Central memory CD8-positive, alpha-beta T cell (primary cell): ENCODE measurements around the gene STIMATE.
A peak's percentile ranks its signal among the peaks of the same experiment; 100 is the strongest.

ENCODE experiments used
- ATAC-seq: fragments of 150-1000 bp; cut with Tn5 transposase; replicated peaks from 2 replicates; pipeline ENCODE4 v1.10.0; 2022; ENCODE audit warnings: mild to moderate bottlenecking, moderate FRiP score, moderate number of reproducible peaks; ENCODE audit not compliant: poor library complexity, severe bottlenecking; ENCODE audit errors: extremely low read depth
- DNase-seq, 2 donors: peaks; one replicate each; pipeline ENCODE4 v3.0.0; 2021; ENCODE audit warnings: low spot score in 2 of 2
- H3K27ac Mint-ChIP-seq: one replicate; pipeline ENCODE4 v1.8.0; 2022; ENCODE audit warnings: low read depth, mild to moderate bottlenecking, moderate library complexity, mixed read lengths
- H3K27me3 Mint-ChIP-seq: one replicate; pipeline ENCODE4 v1.8.0; 2022; ENCODE audit warnings: mixed read lengths
- H3K36me3 Mint-ChIP-seq: one replicate; pipeline ENCODE4 v1.8.0; 2022; ENCODE audit warnings: mild to moderate bottlenecking, moderate library complexity, mixed read lengths; ENCODE audit not compliant: insufficient read depth
- H3K4me1 Mint-ChIP-seq: one replicate; pipeline ENCODE4 v1.8.0; 2022; ENCODE audit warnings: mixed read lengths
- H3K4me3 Mint-ChIP-seq: one replicate; pipeline ENCODE4 v1.8.0; 2022; ENCODE audit warnings: mild to moderate bottlenecking, moderate library complexity, mixed read lengths
- H3K9me3 Mint-ChIP-seq: one replicate; pipeline ENCODE4 v1.8.0; 2022; ENCODE audit warnings: mixed read lengths

STIMATE gene

DNA sequence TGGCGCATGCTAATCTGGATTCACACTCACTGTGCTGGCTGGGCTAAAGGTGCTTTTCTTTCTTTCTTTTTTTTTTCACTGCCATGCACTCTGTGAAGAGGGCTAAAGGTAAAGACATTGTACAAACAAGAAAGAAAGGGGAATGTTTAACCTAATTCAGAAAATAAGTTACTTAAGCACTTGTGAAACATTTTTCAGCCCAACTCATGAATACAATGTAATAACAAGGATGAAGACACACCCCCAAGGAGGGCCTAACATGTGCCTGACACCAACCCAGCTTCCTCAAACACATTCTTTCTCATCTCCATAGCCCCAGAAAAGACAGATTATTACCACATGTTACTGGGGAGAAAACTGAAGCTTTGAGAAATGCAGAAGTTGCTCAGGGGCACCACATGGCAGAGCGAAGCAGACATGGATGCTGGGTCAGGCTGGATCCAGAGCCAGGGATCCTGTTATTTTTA lies 5.7 kb downstream of the STIMATE start:
- ATAC-seq (no peak), DNase-seq (no peak)
- no peaks in the 10 kb centered on the region for H3K9me3 Mint-ChIP-seq
- H3K27ac Mint-ChIP-seq: peak overlapping the region; percentile 65
- H3K36me3 Mint-ChIP-seq: peaks cover 3% of the 10 kb centered on the region
- no peaks in the 10 kb centered on the region for H3K27me3 Mint-ChIP-seq
- H3K4me1 Mint-ChIP-seq: peaks cover 76% of the 10 kb centered on the region
- H3K4me3 Mint-ChIP-seq: peak overlapping the region; percentile 31

DNA sequence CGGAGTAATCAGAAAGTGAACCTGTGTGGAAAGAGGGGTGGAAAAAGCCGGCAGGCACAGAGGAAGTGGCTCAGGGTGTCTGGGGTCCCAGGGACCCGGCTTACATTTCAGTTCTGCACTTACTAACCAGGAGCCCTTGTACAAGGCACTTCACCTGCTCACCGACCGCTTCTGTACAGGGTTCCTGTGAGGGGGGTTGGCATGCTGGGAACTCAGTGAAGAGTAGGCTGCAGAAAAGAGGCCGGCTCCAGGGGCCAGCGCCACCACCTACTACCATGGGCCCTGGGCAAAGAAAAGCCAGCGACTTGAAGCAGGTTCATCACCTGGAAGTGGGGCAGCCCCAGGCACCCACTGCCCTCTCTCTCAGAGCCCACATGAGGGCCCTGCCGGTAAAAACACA lies 6.2 kb downstream of the STIMATE start:
- DNase-seq (no peak), ATAC-seq (peak; percentile 13)
- H3K36me3 Mint-ChIP-seq: peaks cover 3% of the 10 kb centered on the region
- peak overlapping the region; percentile 31 for H3K4me3 Mint-ChIP-seq
- H3K9me3 Mint-ChIP-seq: no peaks in the 10 kb centered on the region
- no peaks in the 10 kb centered on the region for H3K27me3 Mint-ChIP-seq
- peak overlapping the region; percentile 65 for H3K27ac Mint-ChIP-seq
- H3K4me1 Mint-ChIP-seq: peaks cover 71% of the 10 kb centered on the region

DNA sequence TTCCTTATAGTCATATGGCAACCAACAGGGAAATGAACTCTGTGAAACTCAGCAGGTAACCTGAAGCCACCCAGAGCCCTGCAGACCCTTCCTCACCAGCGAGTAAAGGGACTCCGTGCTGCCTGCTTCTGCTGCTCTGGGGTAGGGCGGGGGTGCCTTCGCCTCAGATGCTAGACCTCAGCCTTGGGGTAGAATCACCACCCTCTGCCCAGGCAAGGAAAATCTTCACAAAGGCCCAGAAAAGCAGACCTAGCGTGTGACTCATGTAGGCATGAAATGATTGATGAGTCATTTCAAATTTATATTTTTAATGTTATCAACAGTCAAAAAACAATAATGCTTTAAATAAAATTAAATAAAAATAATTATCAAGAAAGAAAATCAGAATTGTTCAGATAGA lies 6.6 kb downstream of the STIMATE start:
- Mint-ChIP-seq H3K36me3 (peaks cover 3% of the 10 kb centered on the region), H3K9me3 (no peaks in the 10 kb centered on the region), H3K27ac (peak overlapping the region; percentile 65), H3K27me3 (no peaks in the 10 kb centered on the region), H3K4me1 (peaks cover 67% of the 10 kb centered on the region), H3K4me3 (peak overlapping the region; percentile 31)
- no peak for DNase-seq
- no peak for ATAC-seq

DNA sequence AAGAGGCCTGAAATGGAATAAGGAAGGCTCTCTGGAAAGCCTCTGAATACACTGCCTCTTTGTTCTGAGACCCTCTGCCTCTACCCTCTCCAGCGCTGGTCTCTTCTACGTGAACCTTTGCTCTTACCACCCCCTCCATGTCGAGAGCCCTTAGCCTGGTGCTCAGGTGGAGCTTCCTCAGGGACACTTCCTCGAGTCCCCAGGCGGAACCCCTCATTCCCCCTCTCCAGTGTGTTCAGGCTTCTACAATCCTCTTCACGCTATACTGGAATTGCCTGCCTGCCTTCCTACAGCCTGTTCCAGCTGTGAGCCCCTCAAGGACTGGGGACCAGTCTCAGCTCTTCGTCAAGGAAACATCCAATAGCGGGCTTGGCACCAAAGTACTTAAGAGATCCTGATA lies 7.4 kb downstream of the STIMATE start:
- H3K36me3 Mint-ChIP-seq: peaks cover 3% of the 10 kb centered on the region
- no peak overlapping the region for H3K4me3 Mint-ChIP-seq
- no peaks in the 10 kb centered on the region for H3K9me3 Mint-ChIP-seq
- H3K27me3 Mint-ChIP-seq: no peaks in the 10 kb centered on the region
- H3K4me1 Mint-ChIP-seq: peaks cover 58% of the 10 kb centered on the region
- peak overlapping the region; percentile 14 for H3K27ac Mint-ChIP-seq
- ATAC-seq (no peak), DNase-seq (no peak)

DNA sequence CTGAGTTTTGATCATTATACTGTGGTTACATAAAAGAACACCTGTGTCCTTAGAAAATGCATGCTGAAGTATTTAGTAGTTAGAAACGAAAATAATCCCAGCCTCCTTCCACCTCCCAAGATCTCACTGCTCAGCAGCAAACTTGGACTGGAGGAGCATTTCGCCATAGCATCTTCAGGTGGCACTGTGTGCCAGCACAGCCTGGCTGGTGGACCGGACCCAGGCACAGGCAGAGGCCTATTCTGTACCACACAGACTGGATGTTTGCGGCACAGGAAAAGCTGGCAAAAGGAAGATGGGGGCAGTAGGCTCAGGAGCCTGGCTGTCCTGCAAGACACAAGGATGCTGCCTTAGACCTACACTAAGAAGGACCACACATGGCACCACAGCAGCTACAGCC lies 10.2 kb downstream of the STIMATE start:
- no peaks in the 10 kb centered on the region for H3K27me3 Mint-ChIP-seq
- H3K4me1 Mint-ChIP-seq: peaks cover 50% of the 10 kb centered on the region
- no peaks in the 10 kb centered on the region for H3K36me3 Mint-ChIP-seq
- DNase-seq: no peak
- no peaks in the 10 kb centered on the region for H3K9me3 Mint-ChIP-seq
- ATAC-seq: no peak
- H3K27ac Mint-ChIP-seq: no peak overlapping the region
- no peak overlapping the region for H3K4me3 Mint-ChIP-seq

DNA sequence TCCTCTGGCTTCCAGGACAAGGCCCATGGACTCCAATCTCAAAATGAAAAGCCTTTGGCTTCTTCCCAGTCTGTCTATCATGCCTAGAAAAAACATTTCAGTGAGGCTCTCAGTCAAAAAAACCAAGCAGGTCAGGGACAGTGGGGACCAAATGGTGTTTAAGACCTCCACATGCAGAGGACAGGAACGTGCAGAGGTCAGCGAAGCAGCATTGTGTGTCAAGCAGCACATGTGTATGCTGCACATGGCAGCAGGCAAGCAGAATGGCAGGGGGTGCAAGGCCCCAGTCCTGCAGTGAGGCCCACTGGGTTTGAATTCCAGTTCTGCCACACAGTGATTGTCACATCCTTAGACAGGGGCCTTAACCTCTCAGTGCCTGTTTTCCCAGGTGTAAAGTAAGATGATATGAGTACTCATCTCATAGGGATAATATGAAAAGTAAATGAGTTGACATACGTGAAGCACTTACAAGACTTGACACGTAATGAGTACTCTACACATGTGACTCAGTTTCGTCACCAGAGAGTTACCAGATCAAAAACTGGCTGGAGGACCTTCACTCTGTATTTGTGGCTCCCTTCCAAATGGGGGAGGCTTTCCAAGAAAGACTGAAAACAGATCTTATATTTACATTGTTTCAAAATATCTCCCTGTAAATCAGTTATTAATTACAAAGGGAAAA lies 11.2 kb downstream of the STIMATE start:
- no peak for DNase-seq
- Mint-ChIP-seq H3K4me1 (peaks cover 48% of the 10 kb centered on the region), H3K36me3 (no peaks in the 10 kb centered on the region), H3K9me3 (no peaks in the 10 kb centered on the region), H3K27ac (no peak overlapping the region), H3K27me3 (no peaks in the 10 kb centered on the region), H3K4me3 (no peak overlapping the region)
- no peak for ATAC-seq

DNA sequence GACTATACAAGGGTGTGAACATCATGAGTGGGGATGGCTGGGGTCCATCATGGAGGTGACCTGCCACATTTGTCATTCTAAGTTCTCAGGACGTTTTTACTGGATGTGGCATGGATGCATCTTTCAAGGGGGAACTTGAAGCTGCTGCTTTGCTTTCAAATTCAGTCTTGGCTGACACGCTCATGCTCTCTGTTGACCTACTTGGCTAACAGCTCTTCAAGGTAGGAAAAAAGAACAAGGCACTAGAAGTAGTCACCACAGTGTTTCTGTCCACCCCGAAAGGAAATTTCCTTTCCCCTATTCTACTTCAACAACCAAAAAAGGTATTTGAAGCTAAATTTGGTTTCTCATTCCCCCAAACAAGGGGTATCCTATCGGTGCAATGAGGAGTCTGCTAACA lies 15.0 kb downstream of the STIMATE start:
- H3K27me3 Mint-ChIP-seq: no peaks in the 10 kb centered on the region
- peaks cover 39% of the 10 kb centered on the region for H3K4me1 Mint-ChIP-seq
- ATAC-seq (no peak), DNase-seq (no peak)
- no peak overlapping the region for H3K27ac Mint-ChIP-seq
- peaks cover 3% of the 10 kb centered on the region for H3K36me3 Mint-ChIP-seq
- H3K9me3 Mint-ChIP-seq: no peaks in the 10 kb centered on the region
- H3K4me3 Mint-ChIP-seq: no peak overlapping the region

DNA sequence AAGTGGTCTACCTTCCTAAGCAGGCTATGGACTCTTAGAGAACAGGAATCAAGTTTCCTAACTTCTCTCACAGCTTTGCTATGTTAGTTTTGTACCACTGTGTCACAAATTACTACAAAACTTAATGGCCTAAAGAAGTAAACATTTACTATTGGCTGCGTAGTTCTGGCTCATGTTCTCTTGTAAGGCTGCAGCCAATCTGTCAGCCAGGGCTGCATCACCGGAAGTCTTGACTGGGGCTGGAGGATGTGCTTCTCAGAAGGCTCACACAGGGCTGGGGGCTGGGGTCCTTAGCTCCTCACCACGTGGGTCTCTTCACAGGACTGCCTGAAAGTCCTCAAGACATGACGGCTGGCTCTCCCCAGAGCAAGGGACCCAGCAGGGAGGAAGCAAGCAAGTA lies 15.5 kb downstream of the STIMATE start:
- Mint-ChIP-seq H3K27ac (no peak overlapping the region), H3K4me3 (no peak overlapping the region), H3K4me1 (peaks cover 39% of the 10 kb centered on the region), H3K27me3 (no peaks in the 10 kb centered on the region), H3K36me3 (peaks cover 3% of the 10 kb centered on the region), H3K9me3 (no peaks in the 10 kb centered on the region)
- no peak for DNase-seq
- ATAC-seq: no peak

DNA sequence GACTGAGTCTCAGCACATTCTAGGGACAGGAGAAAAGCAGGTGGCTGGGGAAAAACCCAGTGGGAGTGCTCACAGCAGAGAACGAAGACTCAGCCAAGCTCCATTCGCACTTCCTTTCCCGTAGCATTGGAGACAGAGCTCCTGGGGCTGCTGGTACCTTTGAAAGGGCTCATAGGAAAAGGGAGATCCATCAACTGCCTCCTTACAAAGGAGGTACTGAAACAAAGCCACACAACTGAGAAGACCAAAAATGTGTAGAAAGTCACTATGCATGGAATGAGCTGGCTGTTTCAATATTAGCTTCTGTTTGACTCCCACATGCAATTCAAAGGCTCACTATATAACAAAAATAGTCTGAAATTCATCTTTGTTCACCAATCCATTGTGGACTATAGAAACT lies 16.9 kb downstream of the STIMATE start:
- ATAC-seq (no peak), DNase-seq (no peak)
- H3K27me3 Mint-ChIP-seq: no peaks in the 10 kb centered on the region
- H3K9me3 Mint-ChIP-seq: no peaks in the 10 kb centered on the region
- peaks cover 51% of the 10 kb centered on the region for H3K4me1 Mint-ChIP-seq
- peaks cover 3% of the 10 kb centered on the region for H3K36me3 Mint-ChIP-seq
- no peak overlapping the region for H3K4me3 Mint-ChIP-seq
- H3K27ac Mint-ChIP-seq: peak overlapping the region; percentile 22

DNA sequence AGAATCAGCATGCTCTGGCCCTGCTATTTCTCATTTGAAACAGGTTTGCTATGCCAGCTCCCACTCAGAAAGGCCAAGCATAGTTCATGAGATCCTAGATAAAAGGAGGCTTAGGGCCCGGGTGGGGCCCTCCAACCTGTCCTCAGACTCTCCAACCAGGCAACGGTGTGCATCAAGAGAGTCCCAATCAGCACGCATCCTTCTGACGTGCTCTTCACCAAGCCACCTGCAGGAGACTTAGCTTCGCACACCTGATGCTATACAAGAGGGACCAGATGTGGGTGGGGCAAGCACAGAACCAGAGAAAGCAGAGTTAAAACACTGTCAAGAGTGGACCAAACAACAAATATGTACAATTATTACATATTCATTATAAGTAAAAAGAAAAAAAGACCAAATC lies 17.3 kb downstream of the STIMATE start:
- Mint-ChIP-seq H3K4me3 (no peak overlapping the region), H3K4me1 (peaks cover 55% of the 10 kb centered on the region), H3K9me3 (no peaks in the 10 kb centered on the region), H3K27me3 (no peaks in the 10 kb centered on the region), H3K27ac (peak overlapping the region; percentile 22), H3K36me3 (peaks cover 3% of the 10 kb centered on the region)
- ATAC-seq (no peak), DNase-seq (no peak)

DNA sequence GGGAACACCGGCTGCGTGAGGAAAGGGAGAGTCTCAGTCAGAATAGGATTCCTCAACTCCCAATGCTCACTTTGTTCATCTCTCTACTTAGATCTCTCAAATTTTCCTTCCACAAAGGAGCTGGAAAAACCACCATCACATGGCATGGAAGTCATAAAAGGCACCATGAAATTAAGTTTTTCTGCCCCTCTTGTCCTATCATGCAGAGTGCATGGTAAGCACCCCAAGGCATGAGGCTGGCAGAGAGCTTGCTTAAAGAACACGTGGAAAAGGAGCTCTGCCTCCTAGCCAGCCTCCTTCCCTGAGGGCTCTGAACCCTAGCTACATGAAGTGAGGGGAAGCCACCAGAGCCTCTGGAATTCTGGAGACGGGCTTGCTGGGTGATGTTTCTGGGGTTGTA lies 17.8 kb downstream of the STIMATE start:
- no peaks in the 10 kb centered on the region for H3K27me3 Mint-ChIP-seq
- H3K36me3 Mint-ChIP-seq: peaks cover 3% of the 10 kb centered on the region
- DNase-seq (no peak), ATAC-seq (no peak)
- no peaks in the 10 kb centered on the region for H3K9me3 Mint-ChIP-seq
- H3K27ac Mint-ChIP-seq: peak overlapping the region; percentile 22
- peaks cover 60% of the 10 kb centered on the region for H3K4me1 Mint-ChIP-seq
- H3K4me3 Mint-ChIP-seq: no peak overlapping the region

DNA sequence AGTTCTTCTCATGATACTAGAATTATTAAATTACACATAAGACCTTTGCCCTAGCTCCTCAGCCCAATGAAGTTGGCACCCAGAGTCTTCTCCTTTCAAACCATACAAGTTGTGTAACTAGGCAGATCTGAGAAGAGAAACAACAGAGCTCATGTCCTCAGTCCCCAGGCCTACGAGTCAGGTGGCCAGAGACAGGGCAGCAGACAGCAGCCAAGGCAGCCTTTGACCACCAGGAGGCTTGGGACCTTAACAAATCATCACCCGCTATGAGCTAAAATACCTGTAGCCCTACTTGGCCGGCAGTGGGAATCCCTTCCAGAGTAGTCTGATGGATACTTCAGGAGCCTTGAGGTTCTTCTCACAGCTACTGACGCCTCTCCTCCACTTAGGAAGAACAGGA lies 18.3 kb downstream of the STIMATE start:
- H3K27ac Mint-ChIP-seq: no peak overlapping the region
- DNase-seq: no peak

DNA sequence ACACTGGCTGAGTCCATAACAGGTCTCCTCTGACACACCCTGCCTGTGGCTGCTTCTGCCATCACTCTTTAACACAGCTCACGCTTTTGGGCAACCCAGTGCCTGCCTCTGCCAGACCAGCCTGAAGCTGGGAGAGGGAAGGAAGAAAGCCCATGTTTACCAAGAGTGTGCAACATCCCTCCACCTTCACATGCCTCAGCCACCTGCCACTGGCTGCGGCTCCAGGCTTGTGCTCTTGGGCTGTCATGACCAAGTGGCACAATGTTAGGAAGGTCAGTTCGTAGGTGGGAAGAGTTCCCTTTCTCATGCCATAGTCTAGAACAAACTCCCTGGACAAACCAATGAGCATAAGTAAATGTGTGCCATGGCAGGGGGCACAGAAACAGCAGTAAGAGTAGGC lies 20.3 kb downstream of the STIMATE start:
- no peak overlapping the region for H3K27ac Mint-ChIP-seq
- H3K4me1 Mint-ChIP-seq: peaks cover 57% of the 10 kb centered on the region
- ATAC-seq (no peak), DNase-seq (no peak)
- no peaks in the 10 kb centered on the region for H3K27me3 Mint-ChIP-seq
- peaks cover 6% of the 10 kb centered on the region for H3K36me3 Mint-ChIP-seq
- no peak overlapping the region for H3K4me3 Mint-ChIP-seq
- H3K9me3 Mint-ChIP-seq: no peaks in the 10 kb centered on the region

More for the DNA sequence above, 18.3 kb downstream of the STIMATE start:
- H3K4me3 Mint-ChIP-seq: no peak overlapping the region
- no peaks in the 10 kb centered on the region for H3K9me3 Mint-ChIP-seq
- no peaks in the 10 kb centered on the region for H3K27me3 Mint-ChIP-seq
- H3K4me1 Mint-ChIP-seq: peaks cover 65% of the 10 kb centered on the region
- no peak for ATAC-seq
- peaks cover 6% of the 10 kb centered on the region for H3K36me3 Mint-ChIP-seq
